ENCODE results near the gene GINM1. TPM values are rescaled to one million over a fixed set of nuclear protein-coding genes. Genes with fewer than 3 reads are reported as not detected.
A peak's percentile ranks its signal among the peaks of the same experiment; 100 is the strongest.

GINM1 gene
- total RNA-seq, 1 experiment from 2014 or later, result 27.7 TPM

DNA sequence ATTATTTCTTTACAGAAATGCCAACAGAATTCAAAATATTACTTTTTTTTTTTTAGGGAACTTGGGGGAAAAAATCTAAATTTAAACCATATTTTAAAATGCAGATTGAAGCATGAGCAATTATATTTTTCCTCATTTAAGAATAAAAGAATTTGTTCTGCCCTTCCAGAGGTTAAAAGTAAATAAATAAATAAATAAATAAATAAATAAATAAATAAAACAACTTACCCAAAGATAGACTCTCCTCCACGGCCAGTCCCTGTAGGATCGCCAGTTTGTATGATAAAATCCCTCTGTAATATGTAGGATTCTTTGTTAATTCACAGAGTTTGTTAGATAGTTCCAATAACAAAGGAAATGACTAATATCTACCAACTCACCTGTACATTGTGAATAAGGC is 25.0 kb upstream of the GINM1 start:
- TF ChIP-seq, protein P1, sequence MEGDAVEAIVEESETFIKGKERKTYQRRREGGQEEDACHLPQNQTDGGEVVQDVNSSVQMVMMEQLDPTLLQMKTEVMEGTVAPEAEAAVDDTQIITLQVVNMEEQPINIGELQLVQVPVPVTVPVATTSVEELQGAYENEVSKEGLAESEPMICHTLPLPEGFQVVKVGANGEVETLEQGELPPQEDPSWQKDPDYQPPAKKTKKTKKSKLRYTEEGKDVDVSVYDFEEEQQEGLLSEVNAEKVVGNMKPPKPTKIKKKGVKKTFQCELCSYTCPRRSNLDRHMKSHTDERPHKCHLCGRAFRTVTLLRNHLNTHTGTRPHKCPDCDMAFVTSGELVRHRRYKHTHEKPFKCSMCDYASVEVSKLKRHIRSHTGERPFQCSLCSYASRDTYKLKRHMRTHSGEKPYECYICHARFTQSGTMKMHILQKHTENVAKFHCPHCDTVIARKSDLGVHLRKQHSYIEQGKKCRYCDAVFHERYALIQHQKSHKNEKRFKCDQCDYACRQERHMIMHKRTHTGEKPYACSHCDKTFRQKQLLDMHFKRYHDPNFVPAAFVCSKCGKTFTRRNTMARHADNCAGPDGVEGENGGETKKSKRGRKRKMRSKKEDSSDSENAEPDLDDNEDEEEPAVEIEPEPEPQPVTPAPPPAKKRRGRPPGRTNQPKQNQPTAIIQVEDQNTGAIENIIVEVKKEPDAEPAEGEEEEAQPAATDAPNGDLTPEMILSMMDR (IDR thresholded peaks at IDR 0.05; ENCODE audit: unreplicated experiment), result no peak
- H3K36me3 Mint-ChIP-seq (ENCODE audit: insufficient read depth, unreplicated experiment), result peaks cover 51% of the 10 kb centered on the region
- no peak overlapping the region for H3K27ac Mint-ChIP-seq (ENCODE audit: low read depth, unreplicated experiment)
- H3K27me3 Mint-ChIP-seq (ENCODE audit: insufficient read depth, unreplicated experiment), result no peaks in the 10 kb centered on the region
- no peak for DNase-seq (ENCODE audit: unreplicated experiment)
- H3K9me3 Mint-ChIP-seq (ENCODE audit: unreplicated experiment), result no peaks in the 10 kb centered on the region
- peaks cover 28% of the 10 kb centered on the region for H3K4me1 Mint-ChIP-seq (ENCODE audit: insufficient read depth, unreplicated experiment)
- POLR2A ChIA-PET, result interaction anchor here (1.3 kb wide), 1 partner anchor 25 kb away, joined by 3 read pairs; the partner anchor contains the start of gene GINM1
- CTCF ChIA-PET, result interaction anchor here (0.6 to 0.9 kb wide), 2 partner anchors 12 to 109 kb away, joined by 3 to 4 read pairs; no protein-coding TSS in a partner anchor
- H3K4me3 Mint-ChIP-seq (ENCODE audit: unreplicated experiment), result no peak overlapping the region
- BruUV-seq (replicated peaks), result no TSS peak
- intact Hi-C loops (cut with micrococcal nuclease), result loop anchor here (10.0 kb wide), 1 partner anchor 384 kb away; the partner anchor contains the start of gene RAET1G

- POLR2A ChIA-PET, result interaction anchor here (0.5 to 8.0 kb wide), 20 partner anchors 8 to 921 kb away, joined by 3 to 121 read pairs (median 4); partner anchors contain the start of genes GINM1, KATNA1, LATS1 and PCMT1
- no peak for DNase-seq (ENCODE audit: unreplicated experiment)
- CTCF ChIA-PET, result interaction anchor here (0.7 to 3.5 kb wide), 10 partner anchors 8 to 560 kb away, joined by 3 to 26 read pairs (median 3); no protein-coding TSS in a partner anchor
- Mint-ChIP-seq H3K4me3 (ENCODE audit: unreplicated experiment) (peak overlapping the region; percentile 92), H3K27me3 (ENCODE audit: insufficient read depth, unreplicated experiment) (no peaks in the 10 kb centered on the region), H3K9me3 (ENCODE audit: unreplicated experiment) (no peaks in the 10 kb centered on the region), H3K36me3 (ENCODE audit: insufficient read depth, unreplicated experiment) (peaks cover 20% of the 10 kb centered on the region), H3K4me1 (ENCODE audit: insufficient read depth, unreplicated experiment) (peaks cover 34% of the 10 kb centered on the region), H3K27ac (ENCODE audit: low read depth, unreplicated experiment) (peak overlapping the region; percentile 90)
- intact Hi-C loops (cut with micrococcal nuclease), result loop anchor here (5.0 to 10.0 kb wide), 2 partner anchors 103 to 380 kb away; partner anchors contain the start of genes KATNA1 and RAET1G
- TF ChIP-seq, protein P1 (IDR thresholded peaks at IDR 0.05; ENCODE audit: unreplicated experiment), result no peak
- no TSS peak for BruUV-seq (replicated peaks)
Observed at GRCh38 chr6:149544646-149545257, 21.4 kb upstream of the GINM1 start.

GRCh38 chr6:149545258-149545753 is 20.9 kb upstream of the GINM1 start:
- peaks cover 34% of the 10 kb centered on the region for H3K4me1 Mint-ChIP-seq (ENCODE audit: insufficient read depth, unreplicated experiment)
- H3K4me3 Mint-ChIP-seq (ENCODE audit: unreplicated experiment), result peak overlapping the region; percentile 92

More at GRCh38 chr6:149545258-149545753, 20.9 kb upstream of the GINM1 start:
- H3K36me3 Mint-ChIP-seq (ENCODE audit: insufficient read depth, unreplicated experiment), result peaks cover 14% of the 10 kb centered on the region
- BruUV-seq (replicated peaks), result TSS peak; percentile 58
- DNase-seq (ENCODE audit: unreplicated experiment), result peak; percentile 35
- no peaks in the 10 kb centered on the region for H3K27me3 Mint-ChIP-seq (ENCODE audit: insufficient read depth, unreplicated experiment)
- no peaks in the 10 kb centered on the region for H3K9me3 Mint-ChIP-seq (ENCODE audit: unreplicated experiment)
- peak overlapping the region; percentile 90 for H3K27ac Mint-ChIP-seq (ENCODE audit: low read depth, unreplicated experiment)
- CTCF ChIA-PET, result interaction anchor here (0.5 to 4.0 kb wide), 14 partner anchors 8 to 797 kb away, joined by 3 to 26 read pairs (median 3); no protein-coding TSS in a partner anchor
- TF ChIP-seq, protein P1 (IDR thresholded peaks at IDR 0.05; ENCODE audit: unreplicated experiment), result peak; percentile 13
- intact Hi-C loops (cut with micrococcal nuclease), result loop anchor here (5.0 to 10.0 kb wide), 2 partner anchors 102 to 379 kb away; partner anchors contain the start of genes KATNA1 and RAET1G
- POLR2A ChIA-PET, result interaction anchor here (0.5 to 8.0 kb wide), 27 partner anchors 8 to 921 kb away, joined by 3 to 121 read pairs (median 4); partner anchors contain the start of genes GINM1, KATNA1, LATS1 and PCMT1
